Left colon (tissue), 2 donors: ENCODE data around the gene OR11L1. TPM values are rescaled to one million over a fixed set of nuclear protein-coding genes. Genes with fewer than 3 reads are reported as not detected.

Source experiments
- ATAC-seq: fragments of 200-7000 bp; cut with Tn5 transposase; one replicate; pipeline ENCODE4 v1.9.1; 2020; ENCODE audit warnings: mild to moderate bottlenecking, moderate library complexity
- DNase-seq, 2 donors: peaks; one replicate each; pipeline ENCODE4 v3.0.0-alpha.2; 2020
- intact Hi-C, 2 donors: fragments of 100-400 bp; cut with DNase I in 1 of 2; cut with micrococcal nuclease in 1 of 2; formaldehyde crosslinking; loops; one replicate each; pipeline versions ENCODE4 v1.11.2 to v1.14.0; 2022; cut with DNase I, micrococcal nuclease
- long read RNA-seq: library from polyadenylated mRNA; unstranded; transcript quantifications from one replicate; pipeline ENCODE4 v2.0.0, GENCODE V29; 2021
- total RNA-seq, 2 donors: library from RNA; stranded (reverse); fragmentation: NEBNext Ultra II Directional; extraction: Animal tissue kit (Norgen Biotek cat#: 25700); gene quantifications; one replicate each; pipeline ENCODE4 v1.2.1, GENCODE V29; 2021
- donor health status: DM: no; HTN: no; CAD: no.
- donor health status: DM: yes; HTN: yes; CAD: no.

OR11L1 gene, protein sequence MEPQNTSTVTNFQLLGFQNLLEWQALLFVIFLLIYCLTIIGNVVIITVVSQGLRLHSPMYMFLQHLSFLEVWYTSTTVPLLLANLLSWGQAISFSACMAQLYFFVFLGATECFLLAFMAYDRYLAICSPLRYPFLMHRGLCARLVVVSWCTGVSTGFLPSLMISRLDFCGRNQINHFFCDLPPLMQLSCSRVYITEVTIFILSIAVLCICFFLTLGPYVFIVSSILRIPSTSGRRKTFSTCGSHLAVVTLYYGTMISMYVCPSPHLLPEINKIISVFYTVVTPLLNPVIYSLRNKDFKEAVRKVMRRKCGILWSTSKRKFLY
- not detected for total RNA-seq
- long read RNA-seq = 0 reads

GRCh38 chr1:247841796-247842195, at the start of gene OR11L1:
TSS of gene OR11L1 (minus strand) at chr1:247841896. CDS start at chr1:247841896, 0 bp downstream.
- DNase-seq (no peak), ATAC-seq (no peak)

GRCh38 chr1:247884797-247885413, 43.2 kb upstream of the OR11L1 start:
- no peak for ATAC-seq
- DNase-seq = no peak
- intact Hi-C loops = no loop called here

More at GRCh38 chr1:247841796-247842195, at the start of gene OR11L1:
- intact Hi-C loops = no loop called here

- ATAC-seq (no peak), DNase-seq (no peak)
- intact Hi-C loops = no loop called here
These were observed 41.6 kb upstream of the OR11L1 start for GRCh38 chr1:247883346-247883745.

DNA sequence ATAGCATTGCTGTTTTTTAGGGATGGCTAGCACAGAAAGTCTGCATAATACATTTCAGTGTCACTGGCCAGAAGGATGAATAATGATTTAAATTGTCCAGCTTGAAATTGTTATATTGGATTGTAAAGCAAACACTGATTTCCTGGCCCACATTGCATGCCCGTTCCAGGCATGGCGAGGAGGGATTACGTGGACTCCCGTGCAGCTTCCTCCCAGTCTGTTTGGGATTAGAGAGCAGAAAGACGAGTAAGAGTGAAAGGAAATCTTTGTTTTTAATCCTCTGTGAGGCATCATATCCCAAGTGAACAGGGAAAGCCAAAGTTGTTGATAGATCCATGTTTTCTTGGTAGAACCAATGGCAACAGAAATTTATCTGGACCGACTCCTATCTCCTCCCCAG, 23.7 kb upstream of the OR11L1 start:
- intact Hi-C loops = no loop called here
- ATAC-seq = no peak
- DNase-seq = no peak

DNA sequence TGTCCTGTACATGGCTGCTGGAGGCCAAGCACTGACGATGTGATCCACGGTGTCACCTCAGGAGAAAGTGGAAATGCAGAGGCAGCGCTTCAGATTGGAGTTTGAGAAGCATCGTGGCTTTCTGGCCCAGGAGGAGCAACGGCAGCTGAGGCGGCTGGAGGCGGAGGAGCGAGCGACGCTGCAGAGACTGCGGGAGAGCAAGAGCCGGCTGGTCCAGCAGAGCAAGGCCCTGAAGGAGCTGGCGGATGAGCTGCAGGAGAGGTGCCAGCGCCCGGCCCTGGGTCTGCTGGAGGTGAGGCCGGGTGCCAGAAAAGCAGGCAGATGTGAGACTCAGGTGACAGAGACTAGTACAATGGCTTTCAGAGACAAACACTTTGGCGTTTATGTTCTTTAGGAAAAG, 22.9 kb upstream of the OR11L1 start:
- ATAC-seq (no peak), DNase-seq (no peak)
- intact Hi-C loops = no loop called here

DNA sequence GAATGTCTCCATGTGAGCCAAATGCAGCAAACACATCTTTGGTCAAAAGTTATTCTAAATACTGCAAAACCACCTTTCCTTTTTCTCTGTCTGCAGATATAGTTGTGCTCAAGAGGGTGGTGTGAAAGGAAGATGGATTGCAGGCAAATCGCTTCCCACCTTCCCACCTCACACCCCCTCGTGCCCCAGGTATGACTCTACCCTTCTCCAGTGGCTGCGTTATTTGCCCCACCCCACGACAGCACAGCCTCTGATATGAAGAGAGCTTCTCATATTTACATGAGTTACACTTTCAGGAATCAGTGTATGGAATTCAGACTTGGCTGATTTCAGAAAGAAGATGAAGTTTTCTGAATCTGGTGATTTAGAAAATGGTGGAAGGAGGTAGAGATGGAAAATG, 21.1 kb upstream of the OR11L1 start:
- no peak for ATAC-seq
- intact Hi-C loops = no loop called here

DNA sequence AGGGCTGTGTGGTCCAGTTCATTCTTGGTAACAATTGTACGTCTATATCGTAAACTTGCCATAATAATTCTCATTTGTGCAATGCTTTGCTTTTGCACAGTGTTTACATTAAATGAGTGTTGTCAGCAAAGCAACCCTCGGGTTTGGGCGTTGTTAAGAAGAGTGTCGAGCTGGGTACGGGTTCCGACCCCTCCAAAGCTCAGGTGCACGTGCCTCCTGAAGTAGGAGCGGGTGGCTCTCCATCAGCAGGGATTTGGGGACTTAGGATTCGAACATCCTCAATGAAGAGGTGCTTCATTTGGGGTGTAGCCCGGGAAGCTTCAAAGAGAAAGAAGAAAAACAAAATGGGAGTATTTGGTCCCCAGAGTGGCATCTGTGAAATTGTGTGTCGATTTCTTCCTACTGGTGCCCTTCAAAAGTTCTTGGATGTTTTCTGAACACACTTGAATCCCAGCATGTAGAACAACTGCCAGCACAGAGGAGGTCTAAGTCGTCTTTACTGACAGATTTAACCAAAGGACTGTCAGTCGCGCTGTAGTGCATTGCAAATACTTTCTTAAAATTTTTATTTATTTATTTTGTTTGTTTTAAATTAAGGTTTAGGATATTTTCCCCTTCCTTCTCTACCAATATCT, 16.4 kb upstream of the OR11L1 start:
- intact Hi-C loops = no loop called here
- ATAC-seq = no peak
- DNase-seq = no peak

More for the DNA sequence above, 21.1 kb upstream of the OR11L1 start:
- DNase-seq = no peak

- DNase-seq (peak; percentile 66 to 72), ATAC-seq (peak; percentile 94)
- intact Hi-C loops = no loop called here
These were observed 15.6 kb upstream of the OR11L1 start, which contains the start of gene TRIM58 for GRCh38 chr1:247857069-247857984. TSS of gene TRIM58 (plus strand) at chr1:247857187. CDS start at chr1:247857247, 60 bp downstream.

GRCh38 chr1:247855911-247856310, 14.2 kb upstream of the OR11L1 start:
- DNase-seq (no peak), ATAC-seq (no peak)
- intact Hi-C loops = no loop called here

GRCh38 chr1:247854899-247855545, 13.3 kb upstream of the OR11L1 start:
- intact Hi-C loops = no loop called here
- ATAC-seq (no peak), DNase-seq (no peak)

DNA sequence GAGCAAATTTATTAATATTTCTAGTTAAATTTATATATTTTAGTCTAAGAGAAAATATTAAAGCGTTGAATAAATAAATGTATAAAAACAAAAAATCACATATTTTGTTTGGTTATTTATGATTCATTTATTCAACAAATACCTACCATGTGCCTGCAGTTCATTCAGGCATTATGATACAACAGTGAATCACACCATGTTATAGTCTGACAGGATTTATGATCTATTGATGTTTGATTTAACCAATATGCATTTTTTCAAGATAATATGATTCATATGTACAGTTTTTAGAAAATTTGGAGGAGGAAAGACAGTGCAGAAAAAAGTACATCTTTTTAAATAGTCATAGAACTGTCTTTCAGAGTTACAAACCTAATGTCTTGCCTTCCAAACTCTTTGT, 7.9 kb upstream of the OR11L1 start:
- ATAC-seq (no peak), DNase-seq (no peak)
- intact Hi-C loops = no loop called here

- ATAC-seq (no peak), DNase-seq (no peak)
- intact Hi-C loops = no loop called here
These were observed 6.7 kb upstream of the OR11L1 start for GRCh38 chr1:247848346-247848745.

DNA sequence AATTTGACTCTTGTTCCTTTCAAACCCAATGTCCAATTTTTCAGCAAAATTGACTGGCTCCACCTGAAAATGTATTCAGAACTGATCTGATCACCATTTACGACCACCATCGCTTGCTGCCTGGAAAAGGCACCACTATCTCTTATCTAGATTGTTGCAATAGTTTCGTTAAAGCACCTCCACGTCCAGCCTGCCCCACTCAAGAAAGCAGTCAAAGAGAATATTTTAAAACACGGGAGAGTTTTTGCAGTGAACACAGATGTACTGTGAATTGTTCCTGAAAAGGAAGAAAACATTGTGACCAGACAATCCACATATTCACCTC, 4.0 kb upstream of the OR11L1 start:
- ATAC-seq (no peak), DNase-seq (no peak)
- intact Hi-C loops = no loop called here

- no peak for ATAC-seq
- intact Hi-C loops = no loop called here
These were observed 3.5 kb upstream of the OR11L1 start for GRCh38 chr1:247845011-247845692.

GRCh38 chr1:247843411-247843810, 1.7 kb upstream of the OR11L1 start:
- ATAC-seq = no peak
- DNase-seq = no peak
- intact Hi-C loops = no loop called here

More at GRCh38 chr1:247845011-247845692, 3.5 kb upstream of the OR11L1 start:
- DNase-seq = no peak

- intact Hi-C loops = no loop called here
- no peak for ATAC-seq
- DNase-seq = no peak
These were observed 878 bp downstream of the OR11L1 start for GRCh38 chr1:247840818-247841217.

DNA sequence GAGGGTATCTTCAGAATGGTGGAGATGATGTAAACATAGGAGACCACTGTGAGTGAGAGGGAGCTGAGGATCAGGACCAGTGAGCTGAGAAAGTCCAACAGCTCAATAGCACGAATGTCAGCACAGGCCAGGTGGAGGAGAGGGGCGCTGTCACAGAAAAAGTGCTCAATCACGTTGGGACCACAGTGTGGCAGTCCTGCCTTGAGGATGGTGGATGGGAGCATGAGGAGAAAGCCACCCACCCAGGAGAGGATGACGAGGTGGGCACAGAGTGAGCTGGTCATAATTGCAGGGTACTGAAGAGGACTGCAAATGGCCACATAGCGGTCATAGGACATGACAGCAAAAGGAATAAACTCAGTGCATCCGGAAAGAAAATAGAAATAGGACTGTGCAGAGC, 8.1 kb downstream of the OR11L1 start:
- DNase-seq (no peak), ATAC-seq (no peak)
- intact Hi-C loops = no loop called here

DNA sequence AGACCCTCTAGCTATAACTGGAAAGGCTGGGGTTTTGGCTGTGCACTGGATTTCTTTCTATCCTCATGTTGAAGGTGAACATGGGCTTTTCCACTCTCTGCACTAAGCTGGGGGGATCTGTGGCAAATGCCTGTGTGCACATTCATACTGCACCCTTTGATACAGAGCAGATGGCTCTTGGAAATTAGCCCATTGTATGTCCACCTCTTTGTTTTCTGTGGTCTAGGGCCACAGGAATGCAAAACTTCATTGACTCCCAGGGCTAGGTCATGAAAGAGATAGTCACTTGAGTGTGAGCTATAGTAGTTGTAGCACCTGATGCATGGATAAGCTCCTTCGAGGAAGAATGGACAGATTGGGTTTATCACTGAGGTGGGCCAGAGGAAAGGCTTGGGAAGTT, 12.0 kb downstream of the OR11L1 start:
- DNase-seq (no peak), ATAC-seq (no peak)
- intact Hi-C loops = no loop called here
